GM13976 (cell line): ENCODE data around the gene HHATL.

ENCODE experiments used
- DNase-seq: peaks from one replicate; pipeline ENCODE4 v3.0.0; 2012; ENCODE audit warnings: low spot score
- CTCF ChIP-seq: IDR thresholded peaks from 2 replicates; pipeline ENCODE4 v1.5.1; 2012; ENCODE audit warnings: borderline replicate concordance, mild to moderate bottlenecking; ENCODE audit not compliant: insufficient read depth; ENCODE audit errors: extremely low read depth, missing control alignments, control extremely low read depth
- in situ Hi-C: fragments of 300-500 bp; cut with MboI; formaldehyde crosslinking; loops from one replicate; pipeline ENCODE4 v1.12.0; 2022; ENCODE audit warnings: low sequenced_read_pairs, mixed read lengths, inconsistent platforms; ENCODE audit not compliant: unreplicated experiment

The HHATL gene

GRCh38 chr3:42647821-42648459 is 54.7 kb downstream of the HHATL start:
- DNase-seq: no peak
- TF ChIP-seq CTCF: no peak
- in situ Hi-C loops: no loop called here
